Sigmoid colon (tissue), 7 donors: ENCODE results near the gene LRP8. TPM values are rescaled to one million over a fixed set of nuclear protein-coding genes. Genes with fewer than 3 reads are reported as not detected.

ENCODE experiments used
- DNase-seq: peaks from one replicate; pipeline ENCODE4 v3.0.0-alpha.2; 2019
- H3K27ac ChIP-seq, 4 donors: fragments of 200-600 bp; sonication (generic); one replicate each; pipeline ENCODE4 v1.5.1; 2016 to 2019; ENCODE audit warnings: mild to moderate bottlenecking in 1 of 4
- H3K27me3 ChIP-seq, 3 donors: fragments of 200-600 bp; sonication (generic); one replicate each; pipeline ENCODE4 v1.5.1; 2019; ENCODE audit warnings: mild to moderate bottlenecking in 1 of 3
- H3K36me3 ChIP-seq, 4 donors: fragments of 200-600 bp; sonication (generic); one replicate each; pipeline ENCODE4 v1.5.1; 2016 to 2019
- H3K4me1 ChIP-seq, 4 donors: fragments of 200-600 bp; sonication (generic); one replicate each; pipeline ENCODE4 v1.5.1; 2017 to 2019
- H3K4me3 ChIP-seq, 4 donors: fragments of 200-600 bp; sonication (generic); one replicate each; pipeline ENCODE4 v1.5.1; 2017 to 2019; ENCODE audit warnings: mild to moderate bottlenecking in 2 of 4, moderate library complexity in 1 of 4
- H3K9me3 ChIP-seq, 4 donors: fragments of 200-600 bp in 3 of 4; sonication (generic) in 3 of 4; one replicate each; pipeline versions ENCODE4 v1.5.1 to v1.6.1; 2013 to 2019
- CTCF ChIP-seq, 4 experiments: fragments of 450-650 bp in 3 of 4; fragments of 200-600 bp in 1 of 4; IDR thresholded peaks; one replicate each; pipeline ENCODE4 v1.5.1; 2016 to 2019; ENCODE audit warnings: antibody characterized with exemption in 4 of 4, mild to moderate bottlenecking in 3 of 4, moderate library complexity in 2 of 4
- EP300 ChIP-seq, 4 donors: sonication (generic); formaldehyde crosslinking; IDR thresholded peaks; one replicate each; pipeline ENCODE4 v1.6.1; 2017; ENCODE audit warnings: antibody characterized with exemption in 4 of 4
- POLR2A ChIP-seq, 2 donors: fragments of 450-650 bp; IDR thresholded peaks; one replicate each; pipeline ENCODE4 v1.6.1; 2016; ENCODE audit warnings: antibody characterized with exemption in 2 of 2, mild to moderate bottlenecking in 2 of 2, moderate library complexity in 2 of 2
- POLR2AphosphoS5 ChIP-seq, 4 donors: sonication (generic); formaldehyde crosslinking; IDR thresholded peaks; one replicate each; pipeline ENCODE4 v1.6.1; 2017; ENCODE audit warnings: antibody characterized with exemption in 4 of 4
- WGBS, 2 donors: extraction: QIAGEN DNeasy Blood & Tissue Kit; methylation state at CpG; one replicate each; pipeline ENCODE4 v1.1.7; 2013; 5-methylcytosine and 5-hydroxymethylcytosine counted together
- intact Hi-C: fragments of 100-400 bp; cut with DNase I; formaldehyde crosslinking; loops from one replicate; pipeline ENCODE4 v1.15.1; 2023
- polyA plus RNA-seq, 3 donors: library from polyadenylated mRNA; stranded (reverse); fragments of 200-250 nt; gene quantifications; one replicate each; pipeline ENCODE4 v1.2.3, GENCODE V29; 2013
- total RNA-seq, 4 donors: library from RNA; depleted of rRNA; stranded (reverse); fragments of >200 nt; gene quantifications; one replicate each; pipeline ENCODE4 v1.1.0, GENCODE V29; 2016
- donor health status: healthy with polysubstance abuse.
- donor health status: Bipolar disorder and iron deficiency.
- donor health status: healthy.

Gene LRP8
- total and polyA plus RNA-seq, 7 donors, result 0.69 to 7.8 (median 1.2) TPM

- Histone ChIP-seq H3K9me3 (no peaks in the 10 kb centered on the region), H3K27me3 (no peaks in the 10 kb centered on the region), H3K36me3 (no peaks in the 10 kb centered on the region), H3K4me3 (no peak overlapping the region), H3K4me1 (no peaks in the 10 kb centered on the region), H3K27ac (no peak overlapping the region)
- no peak for DNase-seq
- no peak for TF ChIP-seq EP300 (IDR thresholded peaks at IDR 0.05)
- TF ChIP-seq POLR2A (IDR thresholded peaks at IDR 0.05), result no peak
- TF ChIP-seq CTCF (IDR thresholded peaks at IDR 0.05), result no peak
- no peak for TF ChIP-seq POLR2AphosphoS5 (IDR thresholded peaks at IDR 0.05)
- intact Hi-C loops, result no loop called here
- WGBS, 2 donors, result 57 to 69% methylated on average over 10 of the region's 10 CpGs
These were observed 12.1 kb downstream of the LRP8 start for GRCh38 chr1:53315456-53316423.

GRCh38 chr1:53315046-53315445 is 12.8 kb downstream of the LRP8 start:
- Histone ChIP-seq H3K27me3 (no peaks in the 10 kb centered on the region), H3K36me3 (no peaks in the 10 kb centered on the region), H3K9me3 (no peaks in the 10 kb centered on the region), H3K4me3 (no peak overlapping the region), H3K27ac (no peak overlapping the region), H3K4me1 (no peaks in the 10 kb centered on the region)
- intact Hi-C loops, result no loop called here
- 96 to 97% methylated on average over 3 of the region's 3 CpGs for WGBS, 2 donors
- DNase-seq, result no peak
- no peak for TF ChIP-seq EP300 (IDR thresholded peaks at IDR 0.05)
- no peak for TF ChIP-seq POLR2AphosphoS5 (IDR thresholded peaks at IDR 0.05)

DNA sequence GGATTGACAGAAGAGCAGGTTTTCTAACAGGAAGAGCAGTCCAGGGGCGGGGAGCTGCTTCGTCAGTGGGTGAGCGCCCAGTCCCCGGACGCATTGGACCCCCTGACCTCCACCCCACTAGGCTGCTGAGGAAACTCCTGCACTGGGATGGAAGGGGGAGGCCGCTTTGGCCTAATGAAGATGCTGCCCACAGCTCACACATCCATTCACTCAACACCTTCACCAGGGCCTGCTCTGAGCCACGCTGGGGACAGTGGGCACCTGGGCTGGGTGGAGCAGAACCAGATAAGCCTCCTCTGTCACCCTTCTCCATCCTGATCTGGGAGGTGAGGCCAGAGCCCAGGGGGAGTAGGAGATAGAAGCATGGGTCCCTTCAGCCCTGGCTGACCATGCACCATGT is 13.3 kb downstream of the LRP8 start:
- Histone ChIP-seq H3K36me3 (no peaks in the 10 kb centered on the region), H3K27ac (no peak overlapping the region), H3K4me1 (no peaks in the 10 kb centered on the region), H3K4me3 (no peak overlapping the region), H3K27me3 (no peaks in the 10 kb centered on the region), H3K9me3 (no peaks in the 10 kb centered on the region)
- 96% methylated on average over 7 of the region's 7 CpGs for WGBS, 2 donors
- no peak for DNase-seq
- intact Hi-C loops, result no loop called here
- TF ChIP-seq EP300 (IDR thresholded peaks at IDR 0.05) (no peak), CTCF (IDR thresholded peaks at IDR 0.05) (no peak), POLR2A (IDR thresholded peaks at IDR 0.05) (no peak), POLR2AphosphoS5 (IDR thresholded peaks at IDR 0.05) (no peak)

- intact Hi-C loops, result no loop called here
- Histone ChIP-seq H3K4me1 (no peaks in the 10 kb centered on the region), H3K9me3 (no peaks in the 10 kb centered on the region), H3K27me3 (no peaks in the 10 kb centered on the region), H3K4me3 (no peak overlapping the region), H3K36me3 (no peaks in the 10 kb centered on the region), H3K27ac (no peak overlapping the region)
- no peak for TF ChIP-seq POLR2AphosphoS5 (IDR thresholded peaks at IDR 0.05)
- TF ChIP-seq EP300 (IDR thresholded peaks at IDR 0.05), result no peak
- TF ChIP-seq POLR2A (IDR thresholded peaks at IDR 0.05), result no peak
- 89 to 94% methylated on average over 7 of the region's 7 CpGs for WGBS, 2 donors
- no peak for DNase-seq
These were observed 13.8 kb downstream of the LRP8 start for GRCh38 chr1:53314096-53314495.

DNA sequence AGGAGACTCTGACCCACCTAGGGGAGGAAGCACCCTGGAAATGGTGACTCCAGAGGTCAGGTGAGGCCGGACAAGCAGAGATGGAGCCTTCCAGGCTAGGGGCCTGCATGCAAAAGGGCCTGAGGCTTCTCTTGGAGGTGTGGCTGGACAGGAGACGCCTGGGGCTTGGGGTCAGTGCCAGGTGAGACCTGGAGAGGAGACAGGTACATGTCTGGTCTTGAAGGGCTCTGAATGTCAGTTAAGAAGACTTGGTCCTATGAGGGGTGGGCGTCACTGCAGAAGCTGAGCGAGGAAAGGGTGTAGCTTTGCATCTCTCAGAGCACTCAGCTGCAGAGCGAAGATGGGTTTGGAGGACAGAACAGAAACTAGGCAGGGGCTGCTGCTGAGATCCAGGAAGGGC is 14.3 kb downstream of the LRP8 start:
- no peaks in the 10 kb centered on the region for H3K27me3 ChIP-seq
- no peaks in the 10 kb centered on the region for H3K9me3 ChIP-seq
- TF ChIP-seq POLR2AphosphoS5 (IDR thresholded peaks at IDR 0.05), result no peak
- no peak for TF ChIP-seq POLR2A (IDR thresholded peaks at IDR 0.05)
- TF ChIP-seq EP300 (IDR thresholded peaks at IDR 0.05), result no peak
- TF ChIP-seq CTCF (IDR thresholded peaks at IDR 0.05), result no peak
- DNase-seq, result no peak
- no peaks in the 10 kb centered on the region for H3K4me1 ChIP-seq
- no peak overlapping the region for H3K4me3 ChIP-seq
- intact Hi-C loops, result no loop called here
- no peak overlapping the region for H3K27ac ChIP-seq
- H3K36me3 ChIP-seq, result no peaks in the 10 kb centered on the region
- WGBS, 2 donors, result 81 to 95% methylated on average over 5 of the region's 5 CpGs
